KG1 (cell line): Measurements from ENCODE around the gene TNIK.
"Not testable (repeated sequence)": the region's sequence is repeated elsewhere in the genome, so short reads cannot be mapped to it uniquely, and the experiment has no call there.

Experiments used
- DNase-seq: peaks from one replicate; lab custom pipeline; 2025; lab: John Stamatoyannopoulos, UW

The TNIK gene

GRCh38 chr3:171446301-171446700, 13.9 kb downstream of the TNIK start:
- no peak for DNase-seq

- DNase-seq, result no peak
Measured at GRCh38 chr3:171445620-171446204, 14.5 kb downstream of the TNIK start.

GRCh38 chr3:171444001-171444690, 16.1 kb downstream of the TNIK start:
- no peak for DNase-seq

- no peak for DNase-seq
Measured at GRCh38 chr3:171443211-171443957, 16.8 kb downstream of the TNIK start.

- DNase-seq, result no peak
Measured at GRCh38 chr3:171442184-171442583, 18.0 kb downstream of the TNIK start.

- DNase-seq, result no peak
Measured at GRCh38 chr3:171441381-171441780, 18.8 kb downstream of the TNIK start.

- DNase-seq, result no peak
Measured at GRCh38 chr3:171439996-171440395, 20.2 kb downstream of the TNIK start.

GRCh38 chr3:171437115-171437756, 23.0 kb downstream of the TNIK start:
- no peak for DNase-seq

GRCh38 chr3:171436380-171436779, 23.8 kb downstream of the TNIK start:
- DNase-seq, result no peak

GRCh38 chr3:171435757-171436156, 24.4 kb downstream of the TNIK start:
- DNase-seq, result no peak

GRCh38 chr3:171435143-171435542, 25.1 kb downstream of the TNIK start:
- DNase-seq, result no peak

GRCh38 chr3:171432548-171432947, 27.7 kb downstream of the TNIK start:
- DNase-seq, result no peak

GRCh38 chr3:171431550-171431949, 28.7 kb downstream of the TNIK start:
- DNase-seq, result no peak

- DNase-seq, result no peak
Measured at GRCh38 chr3:171430530-171430929, 29.7 kb downstream of the TNIK start.

GRCh38 chr3:171429635-171430034, 30.6 kb downstream of the TNIK start:
- DNase-seq, result no peak

- no peak for DNase-seq
Measured at GRCh38 chr3:171428892-171429291, 31.3 kb downstream of the TNIK start.

- DNase-seq, result no peak
Measured at GRCh38 chr3:171428321-171428787, 31.9 kb downstream of the TNIK start.

GRCh38 chr3:171427771-171428320, 32.4 kb downstream of the TNIK start:
- DNase-seq, result no peak

GRCh38 chr3:171424063-171424462, 36.1 kb downstream of the TNIK start:
- DNase-seq, result not testable (repeated sequence)

- not testable (repeated sequence) for DNase-seq
Measured at GRCh38 chr3:171422855-171423254, 37.4 kb downstream of the TNIK start.

- no peak for DNase-seq
Measured at GRCh38 chr3:171420667-171421066, 39.5 kb downstream of the TNIK start.

- DNase-seq, result no peak
Measured at GRCh38 chr3:171419457-171419856, 40.7 kb downstream of the TNIK start.
